ENCODE measurements around the gene TFR2.

Gene TFR2

GRCh38 chr7:100570954-100571828 lies 70.2 kb downstream of the TFR2 start:
- DNase-seq: no peak

Data from kidney glomerular epithelial cell (primary cell).